Raji (cell line): ENCODE data around the gene ANKRD28.

Source experiments
- POLR2A ChIP-seq: IDR thresholded peaks from 2 replicates; pipeline ENCODE4 v1.6.1; 2011; ENCODE audit warnings: low read depth, low read length, control low read depth; ENCODE audit not compliant: insufficient read depth

ANKRD28 gene

GRCh38 chr3:15665510-15666150 lies 132.1 kb downstream of the ANKRD28 start:
- no peak for TF ChIP-seq POLR2A

GRCh38 chr3:15664144-15664543 lies 133.6 kb downstream of the ANKRD28 start:
- no peak for TF ChIP-seq POLR2A

GRCh38 chr3:15660055-15660935 lies 137.5 kb downstream of the ANKRD28 start:
- TF ChIP-seq POLR2A = no peak

- no peak for TF ChIP-seq POLR2A
Observed at GRCh38 chr3:15659254-15659975, 138.4 kb downstream of the ANKRD28 start.

- no peak for TF ChIP-seq POLR2A
Observed at GRCh38 chr3:15657016-15657415, 140.8 kb downstream of the ANKRD28 start.

GRCh38 chr3:15656342-15656741 lies 141.4 kb downstream of the ANKRD28 start:
- TF ChIP-seq POLR2A = no peak

DNA sequence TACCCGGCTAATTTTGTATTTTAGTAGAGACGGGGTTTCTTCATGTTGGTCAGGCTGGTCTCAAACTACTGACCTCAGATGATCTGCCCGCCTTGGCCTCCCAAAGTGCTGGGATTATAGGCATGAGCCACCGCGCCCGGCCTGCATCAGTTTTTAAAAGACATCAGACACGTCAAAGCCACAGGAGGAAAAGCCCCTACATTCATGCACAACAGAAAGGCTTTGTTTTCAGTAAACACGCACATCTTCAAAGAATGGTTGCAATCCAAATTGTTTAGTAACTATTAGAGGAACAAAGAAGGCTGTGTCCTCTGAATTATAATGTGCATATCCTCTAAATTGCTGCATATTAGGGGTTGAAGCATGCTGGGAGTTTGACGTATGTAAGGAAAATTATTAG lies 142.9 kb downstream of the ANKRD28 start:
- no peak for TF ChIP-seq POLR2A

DNA sequence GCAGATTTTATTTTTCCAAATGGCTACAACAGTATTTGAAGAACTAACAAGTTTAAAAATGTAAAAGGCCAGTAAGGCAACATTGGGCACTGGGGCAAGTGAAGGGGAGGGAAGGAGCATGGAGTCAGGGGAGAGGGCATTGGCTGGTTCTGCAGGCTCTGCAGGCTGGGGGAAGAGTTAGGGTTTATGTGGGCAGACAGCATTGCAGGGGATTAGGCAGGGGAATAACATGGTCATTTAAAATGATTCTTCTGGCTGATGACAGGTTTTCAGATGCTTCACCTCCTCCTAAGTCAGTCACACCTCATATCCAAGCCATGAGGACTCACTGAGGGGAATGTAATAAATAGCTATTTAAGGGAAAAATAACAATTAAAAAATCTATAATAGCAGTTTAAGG lies 143.7 kb downstream of the ANKRD28 start:
- TF ChIP-seq POLR2A = no peak

DNA sequence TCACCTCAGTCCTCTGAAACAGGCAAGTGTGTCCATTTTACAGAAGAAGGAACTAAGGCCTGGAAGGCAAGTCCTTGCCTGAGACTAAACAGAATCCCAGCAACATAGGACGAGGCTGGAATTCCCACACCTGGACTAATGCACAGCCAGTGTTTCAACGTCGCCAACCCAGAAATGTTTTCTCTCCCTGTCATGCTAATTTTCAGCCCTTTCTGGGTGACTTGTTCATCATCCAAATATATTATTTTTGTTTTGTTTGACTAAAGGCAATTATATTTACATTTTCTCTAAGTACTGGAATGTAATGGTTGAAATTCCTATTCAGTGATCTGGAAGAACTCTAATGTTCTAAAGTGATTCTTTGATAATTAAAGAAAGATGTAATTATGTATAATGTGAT lies 144.5 kb downstream of the ANKRD28 start:
- no peak for TF ChIP-seq POLR2A

GRCh38 chr3:15651396-15651795 lies 146.4 kb downstream of the ANKRD28 start:
- no peak for TF ChIP-seq POLR2A

DNA sequence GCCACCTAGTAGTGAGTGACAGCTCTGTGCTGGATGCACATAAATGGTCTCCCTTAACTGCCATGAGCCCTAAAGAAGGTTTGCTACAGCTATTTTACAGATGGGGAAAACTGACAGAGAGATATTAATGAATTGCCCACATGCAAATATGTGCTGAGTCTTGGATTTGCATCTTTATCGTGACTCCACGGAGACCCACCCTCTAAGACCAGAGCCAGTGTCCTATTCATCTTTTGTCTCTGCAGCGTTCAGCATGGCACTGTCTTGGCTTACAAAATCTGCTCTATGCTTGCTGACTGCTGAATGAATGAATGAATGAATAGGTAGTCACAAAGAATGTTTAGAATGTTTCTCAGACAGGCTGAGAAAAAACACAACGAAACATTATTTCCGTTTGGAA lies 147.9 kb downstream of the ANKRD28 start:
- TF ChIP-seq POLR2A = no peak

GRCh38 chr3:15649341-15649740 lies 148.4 kb downstream of the ANKRD28 start:
- TF ChIP-seq POLR2A = no peak

DNA sequence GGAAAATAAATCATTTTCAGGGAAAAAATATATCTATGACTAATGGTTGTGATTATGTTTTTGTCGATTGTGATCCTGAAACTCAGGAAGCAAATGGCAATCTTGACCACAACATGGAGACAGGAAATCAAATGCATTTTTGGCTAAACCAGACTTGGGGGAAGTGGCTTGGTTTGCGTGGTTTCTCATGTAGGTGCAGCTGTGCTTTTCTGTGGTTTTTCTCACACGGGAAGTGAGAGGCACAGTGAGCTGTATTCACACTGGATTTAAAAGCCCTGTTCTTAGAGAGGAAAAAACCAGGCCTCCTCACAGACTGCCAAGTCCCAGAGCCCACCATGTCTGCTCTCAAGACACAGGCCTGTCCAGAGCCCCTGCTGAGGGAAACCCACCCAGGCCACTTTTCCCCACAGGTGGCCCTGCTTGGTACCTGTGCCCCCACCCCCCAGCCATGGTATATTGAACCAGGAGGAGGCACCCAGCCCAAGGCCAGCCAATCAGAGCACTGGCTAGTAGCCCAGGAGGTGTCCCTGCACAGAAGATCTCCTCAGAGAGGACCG lies 150.1 kb downstream of the ANKRD28 start:
- TF ChIP-seq POLR2A = no peak

DNA sequence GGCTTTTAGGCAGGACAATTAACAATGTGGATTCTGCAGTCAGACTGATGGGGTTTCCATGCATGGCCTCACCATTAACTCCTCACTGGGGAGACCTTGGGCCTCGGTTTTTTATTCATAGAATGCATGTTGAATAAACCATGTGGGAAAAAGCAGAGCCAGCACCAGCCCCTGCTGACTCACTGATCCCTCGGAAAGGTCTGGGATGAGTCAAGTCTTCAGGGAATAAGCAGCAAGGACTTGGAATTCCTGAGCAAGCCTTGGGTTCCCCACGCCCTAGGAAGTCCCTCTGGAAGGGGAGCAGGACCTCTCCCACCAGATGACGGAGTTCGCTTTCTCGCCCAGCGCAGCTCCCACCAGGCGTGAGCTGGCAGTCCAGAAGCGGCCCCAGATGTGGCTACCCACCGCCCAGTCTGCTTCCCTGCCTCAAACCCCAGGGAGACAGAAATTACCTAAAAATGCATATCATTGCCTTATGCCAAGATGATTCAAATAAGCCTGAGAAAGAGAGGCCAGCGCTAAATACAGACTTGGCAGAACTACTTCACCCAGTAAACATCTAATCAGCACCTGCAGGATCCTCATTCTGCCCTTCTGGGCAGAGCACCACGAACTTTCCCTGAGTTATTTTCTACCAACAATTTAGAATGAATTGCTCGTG lies 150.8 kb downstream of the ANKRD28 start:
- no peak for TF ChIP-seq POLR2A
